GM12891 (cell line): ENCODE measurements around the gene HERPUD2.
"Not testable (repeated sequence)": the region's sequence is repeated elsewhere in the genome, so short reads cannot be mapped to it uniquely, and the experiment has no call there.

Experiments
- POLR2A ChIP-seq: IDR thresholded peaks from 2 replicates; pipeline ENCODE4 v1.6.1; 2011; ENCODE audit warnings: low read depth, low read length, control low read depth
- POLR2AphosphoS5 ChIP-seq: IDR thresholded peaks from 2 replicates; pipeline ENCODE4 v1.6.1; 2011; ENCODE audit warnings: low read depth, low read length, control low read depth
- POU2F2 ChIP-seq: IDR thresholded peaks from 2 replicates; pipeline ENCODE4 v1.6.1; 2011; ENCODE audit warnings: low read depth, mild to moderate bottlenecking, control low read depth, low read length, moderate library complexity
- SPI1 ChIP-seq: IDR thresholded peaks from 2 replicates; pipeline ENCODE4 v1.6.1; 2011; ENCODE audit warnings: low read depth, low read length, control low read depth
- TAF1 ChIP-seq: IDR thresholded peaks from 2 replicates; pipeline ENCODE4 v1.6.1; 2011; ENCODE audit warnings: low read depth, low read length, control low read depth

DNA sequence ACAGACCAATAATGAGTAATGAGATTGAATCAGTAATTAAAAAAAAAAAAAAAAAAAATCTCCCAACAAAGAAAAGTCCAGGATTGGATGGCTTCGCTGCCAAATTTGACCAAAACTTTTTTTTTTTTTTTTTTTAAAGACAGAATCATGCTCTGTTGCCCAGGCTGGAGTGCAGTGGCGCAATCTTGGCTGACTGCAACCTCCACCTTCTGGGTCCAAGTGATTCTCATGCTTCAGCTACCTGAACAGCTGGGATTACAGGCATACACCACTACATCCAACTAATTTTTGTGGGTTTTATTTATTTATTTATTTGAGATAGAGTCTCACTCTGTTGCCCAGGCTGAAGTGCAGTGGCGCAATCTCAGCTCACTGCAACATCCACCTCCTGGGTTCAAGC lies 40.4 kb downstream of the HERPUD2 start:
- TF ChIP-seq POLR2A, POLR2AphosphoS5, TAF1, SPI1, POU2F2: not testable (repeated sequence)
